SU-DHL-6 (cell line): ENCODE measurements around the gene AZGP1.

Source experiments
- EZH2phosphoT487 ChIP-seq: fragments of 200-600 bp; sonication (generic), shearing (Covaris generic); conservative IDR thresholded peaks from 2 replicates; pipeline ENCODE4 v1.6.1; 2018; ENCODE audit warnings: mild to moderate bottlenecking, antibody characterized with exemption, low read length, moderate library complexity, mixed read lengths
- TF ChIP-seq, protein P1 (sequence below): fragments of 200-600 bp; sonication (generic); IDR thresholded peaks from one replicate; pipeline ENCODE4 v1.5.1; 2017; ENCODE audit warnings: antibody characterized with exemption, mild to moderate bottlenecking, low read length, moderate library complexity; ENCODE audit not compliant: insufficient read depth, poor library complexity, severe bottlenecking

DNA sequence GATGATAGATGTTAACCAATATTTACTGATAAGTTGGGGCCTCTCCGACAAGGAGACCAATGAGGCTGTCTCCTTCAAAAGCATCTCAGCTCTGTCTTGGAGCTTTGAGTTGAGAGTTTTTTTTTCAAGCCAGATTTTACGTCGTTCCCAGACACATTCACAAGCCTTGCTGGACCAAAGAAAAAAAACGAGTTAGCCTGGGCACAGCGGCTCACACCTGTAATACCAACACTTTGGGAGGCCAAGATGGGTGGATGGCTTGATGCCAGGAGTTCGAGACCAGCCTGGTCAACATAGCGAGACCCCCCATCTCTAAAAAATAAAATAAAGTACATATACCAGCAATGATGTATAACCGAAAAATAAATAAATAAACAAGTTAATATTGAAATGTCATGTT lies 19.0 kb upstream of the AZGP1 start:
- TF ChIP-seq, protein P1, sequence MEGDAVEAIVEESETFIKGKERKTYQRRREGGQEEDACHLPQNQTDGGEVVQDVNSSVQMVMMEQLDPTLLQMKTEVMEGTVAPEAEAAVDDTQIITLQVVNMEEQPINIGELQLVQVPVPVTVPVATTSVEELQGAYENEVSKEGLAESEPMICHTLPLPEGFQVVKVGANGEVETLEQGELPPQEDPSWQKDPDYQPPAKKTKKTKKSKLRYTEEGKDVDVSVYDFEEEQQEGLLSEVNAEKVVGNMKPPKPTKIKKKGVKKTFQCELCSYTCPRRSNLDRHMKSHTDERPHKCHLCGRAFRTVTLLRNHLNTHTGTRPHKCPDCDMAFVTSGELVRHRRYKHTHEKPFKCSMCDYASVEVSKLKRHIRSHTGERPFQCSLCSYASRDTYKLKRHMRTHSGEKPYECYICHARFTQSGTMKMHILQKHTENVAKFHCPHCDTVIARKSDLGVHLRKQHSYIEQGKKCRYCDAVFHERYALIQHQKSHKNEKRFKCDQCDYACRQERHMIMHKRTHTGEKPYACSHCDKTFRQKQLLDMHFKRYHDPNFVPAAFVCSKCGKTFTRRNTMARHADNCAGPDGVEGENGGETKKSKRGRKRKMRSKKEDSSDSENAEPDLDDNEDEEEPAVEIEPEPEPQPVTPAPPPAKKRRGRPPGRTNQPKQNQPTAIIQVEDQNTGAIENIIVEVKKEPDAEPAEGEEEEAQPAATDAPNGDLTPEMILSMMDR, result no peak
- no peak for TF ChIP-seq EZH2phosphoT487
